SK-N-SH (cell line): Measurements from ENCODE around the gene KIAA0040. TPM values are rescaled to one million over a fixed set of nuclear protein-coding genes. Genes with fewer than 3 reads are reported as not detected.

Experiments
- CTCF ChIA-PET: fragments of 300-600, 350-600 bp; formaldehyde crosslinking; extraction: SDS; loops from one replicate; lab custom pipeline; 2021; lab: Yijun Ruan, JAX
- POLR2A ChIA-PET: fragments of 350-600 bp; sonication (Branson Sonifier 250); formaldehyde crosslinking; extraction: SDS; loops from one replicate; lab custom pipeline; 2020; ENCODE audit warnings: antibody characterized with exemption, inconsistent platforms; lab: Yijun Ruan, JAX
- DNase-seq: peaks from one replicate; pipeline ENCODE4 v3.0.0; 2012
- H2AFZ ChIP-seq: fragments of 200-600 bp; sonication (generic); 2 replicates; pipeline ENCODE4 v1.8.1; 2016; ENCODE audit warnings: antibody characterized with exemption, mild to moderate bottlenecking, low read depth
- H3F3A ChIP-seq: fragments of 200-600 bp; sonication (generic); replicated peaks from 2 replicates; pipeline ENCODE3; 2016; ENCODE audit warnings: antibody characterized with exemption, mild to moderate bottlenecking; ENCODE audit not compliant: insufficient read depth
- H3K27ac ChIP-seq, 2 experiments: fragments of 200-500 bp in 1 of 2; fragments of 200-600 bp in 1 of 2; sonication (Bioruptor generic) in 1 of 2; sonication (generic), shearing (Covaris generic) in 1 of 2; 2 replicates each; pipeline versions ENCODE4 v1.5.1 to v1.6.1; 2014 to 2016; ENCODE audit warnings: low read depth in 2 of 2, inconsistent platforms in 1 of 2, low read length in 1 of 2, mild to moderate bottlenecking in 1 of 2, mixed read lengths in 1 of 2
- H3K27me3 ChIP-seq: fragments of 200-600 bp; sonication (generic), shearing (Covaris generic); 2 replicates; pipeline ENCODE4 v1.6.1; 2016; ENCODE audit warnings: mixed run types; ENCODE audit not compliant: insufficient read depth
- H3K36me3 ChIP-seq, 2 experiments: fragments of 200-500 bp in 1 of 2; fragments of 200-600 bp in 1 of 2; sonication (Bioruptor generic) in 1 of 2; sonication (generic) in 1 of 2; replicated peaks in 1 of 2; 2 replicates each; pipeline versions ENCODE3 to v1.5.1; 2014 to 2016; ENCODE audit warnings: low read length in 1 of 2, mild to moderate bottlenecking in 1 of 2; ENCODE audit not compliant: insufficient read depth in 2 of 2, control insufficient read depth in 1 of 2
- H3K4me1 ChIP-seq, 2 experiments: fragments of 200-500 bp in 1 of 2; fragments of 200-600 bp in 1 of 2; sonication (Bioruptor generic) in 1 of 2; sonication (generic), shearing (Covaris generic) in 1 of 2; 2 replicates each; pipeline versions ENCODE4 v1.5.1 to v1.6.1; 2014 to 2016; ENCODE audit warnings: low read depth in 1 of 2, low read length in 1 of 2, mixed run types in 1 of 2; ENCODE audit not compliant: insufficient read depth in 2 of 2, control insufficient read depth in 1 of 2
- H3K4me2 ChIP-seq: fragments of 200-600 bp; sonication (generic), shearing (Covaris generic); 2 replicates; pipeline ENCODE4 v1.6.1; 2017; ENCODE audit warnings: mixed run types
- H3K4me3 ChIP-seq, 2 experiments: fragments of 200-500 bp in 1 of 2; fragments of 200-600 bp in 1 of 2; sonication (Bioruptor generic) in 1 of 2; sonication (generic), shearing (Covaris generic) in 1 of 2; 2 replicates each; pipeline versions ENCODE4 v1.5.1 to v1.8.1; 2014 to 2016; ENCODE audit warnings: low read depth in 2 of 2, inconsistent platforms in 1 of 2, low read length in 1 of 2, mild to moderate bottlenecking in 1 of 2, mixed read lengths in 1 of 2, moderate library complexity in 1 of 2
- H3K79me2 ChIP-seq: fragments of 200-600 bp; sonication (generic); 2 replicates; pipeline ENCODE4 v1.8.1; 2017; ENCODE audit warnings: mild to moderate bottlenecking; ENCODE audit not compliant: insufficient read depth
- H3K9ac ChIP-seq: fragments of 200-600 bp; sonication (generic); 2 replicates; pipeline ENCODE4 v1.6.1; 2017; ENCODE audit warnings: mixed run types
- H3K9me2 ChIP-seq: fragments of 200-600 bp; sonication (generic); 2 replicates; pipeline ENCODE4 v1.6.1; 2017; ENCODE audit warnings: mixed run types
- H3K9me3 ChIP-seq: fragments of 200-600 bp; sonication (generic); 2 replicates; pipeline ENCODE4 v1.6.1; 2017; ENCODE audit warnings: mixed run types, mild to moderate bottlenecking, moderate library complexity
- H4K20me1 ChIP-seq: fragments of 200-600 bp; sonication (generic); 2 replicates; pipeline ENCODE4 v1.6.1; 2017; ENCODE audit warnings: mild to moderate bottlenecking, mixed run types; ENCODE audit not compliant: insufficient read depth
- CHD2 ChIP-seq: fragments of 150-350 bp; IDR thresholded peaks from 2 replicates; pipeline ENCODE4 v1.6.1; 2018; ENCODE audit warnings: low read length; ENCODE audit not compliant: partially characterized antibody
- CTCF ChIP-seq: fragments of 200-600 bp; sonication (generic); IDR thresholded peaks from 2 replicates; pipeline ENCODE4 v1.6.1; 2017; ENCODE audit warnings: antibody characterized with exemption, mild to moderate bottlenecking, moderate library complexity
- FOXM1 ChIP-seq: IDR thresholded peaks from 2 replicates; pipeline ENCODE4 v1.4.0; 2012; ENCODE audit warnings: low read depth, mild to moderate bottlenecking
- MAX ChIP-seq: IDR thresholded peaks from 2 replicates; pipeline ENCODE4 v1.4.0; 2012; ENCODE audit warnings: low read depth
- MEF2A ChIP-seq: IDR thresholded peaks from 2 replicates; pipeline ENCODE4 v1.4.0; 2012; ENCODE audit warnings: low read depth, borderline replicate concordance
- MXI1 ChIP-seq: IDR thresholded peaks from 2 replicates; pipeline ENCODE4 v1.6.1; 2012; ENCODE audit warnings: mild to moderate bottlenecking, low read depth, low read length, improper control_type of control experiment
- RCOR1 ChIP-seq: fragments of 150-350 bp; IDR thresholded peaks from 2 replicates; pipeline ENCODE4 v1.6.1; 2017; ENCODE audit warnings: antibody characterized with exemption, low read length
- REST ChIP-seq: IDR thresholded peaks from 2 replicates; pipeline ENCODE4 v1.6.1; 2012; ENCODE audit warnings: mild to moderate bottlenecking, low read depth, low read length, moderate library complexity
- RFX5 ChIP-seq: IDR thresholded peaks from 2 replicates; pipeline ENCODE4 v1.6.1; 2012; ENCODE audit warnings: mild to moderate bottlenecking, improper control_type of control experiment, low read length
- SIN3A ChIP-seq: IDR thresholded peaks from 2 replicates; pipeline ENCODE4 v1.6.1; 2012; ENCODE audit warnings: low read depth, mild to moderate bottlenecking, low read length, moderate library complexity, borderline replicate concordance
- TAF1 ChIP-seq: IDR thresholded peaks from 2 replicates; pipeline ENCODE4 v1.6.1; 2012; ENCODE audit warnings: low read depth, mild to moderate bottlenecking, low read length, moderate library complexity, borderline replicate concordance
- USF1 ChIP-seq: IDR thresholded peaks from 2 replicates; pipeline ENCODE4 v1.4.0; 2012; ENCODE audit warnings: low read depth, borderline replicate concordance
- YY1 ChIP-seq: IDR thresholded peaks from 2 replicates; pipeline ENCODE4 v1.4.0; 2012; ENCODE audit warnings: low read depth, mild to moderate bottlenecking
- WGBS: methylation state at CpG from one replicate; pipeline ENCODE4 v1.1.6; 2017; ENCODE audit warnings: low lambda C conversion rate; 5-methylcytosine and 5-hydroxymethylcytosine counted together
- polyA plus RNA-seq, 3 experiments: library from polyadenylated mRNA; depleted of rRNA; stranded (reverse); fragments of >200 nt; gene quantifications; 2 replicates each; pipeline ENCODE4 v1.2.3, GENCODE V29; 2012

KIAA0040 gene
- polyA plus RNA-seq, 1 of the 3 experiments (the other 2 are of a cell fraction) = 0.08 TPM

GRCh38 chr1:175166746-175167145 is 25.8 kb downstream of the KIAA0040 start:
- no peak overlapping the region for H3K27ac ChIP-seq
- no peaks in the 10 kb centered on the region for H4K20me1 ChIP-seq
- H3K4me3 ChIP-seq = no peak overlapping the region
- no peaks in the 10 kb centered on the region for H3K36me3 ChIP-seq
- no peaks in the 10 kb centered on the region for H3K79me2 ChIP-seq
- TF ChIP-seq MXI1 (no peak), TAF1 (no peak), SIN3A (no peak), RFX5 (no peak)
- no peaks in the 10 kb centered on the region for H3K4me1 ChIP-seq
- no peak for DNase-seq
- 34% methylated on average over 5 of the region's 5 CpGs for WGBS
- H3K9me2 ChIP-seq = no peaks in the 10 kb centered on the region
- CTCF ChIA-PET = interaction anchor here (3.6 to 7.9 kb wide), 2 partner anchors 12 to 15 kb away, joined by 21 to 51 read pairs; no protein-coding TSS in a partner anchor
- POLR2A ChIA-PET = no interaction called here
- H3K9me3 ChIP-seq = no peaks in the 10 kb centered on the region
- no peak overlapping the region for H3K9ac ChIP-seq
- no peaks in the 10 kb centered on the region for H3K27me3 ChIP-seq
- no peak overlapping the region for H3K4me2 ChIP-seq
- H2AFZ ChIP-seq = no peak overlapping the region
- H3F3A ChIP-seq = no peaks in the 10 kb centered on the region

- WGBS = 16% methylated on average over 2 of the region's 2 CpGs
- Histone ChIP-seq H3K27me3 (no peaks in the 10 kb centered on the region), H3K9ac (no peak overlapping the region), H3K9me3 (no peaks in the 10 kb centered on the region), H3K4me2 (no peak overlapping the region), H3K9me2 (no peaks in the 10 kb centered on the region), H2AFZ (no peak overlapping the region), H3K36me3 (no peaks in the 10 kb centered on the region), H3K79me2 (no peaks in the 10 kb centered on the region), H3K27ac (no peak overlapping the region), H3K4me1 (no peaks in the 10 kb centered on the region), H4K20me1 (no peaks in the 10 kb centered on the region), H3F3A (no peaks in the 10 kb centered on the region), H3K4me3 (no peak overlapping the region)
- TF ChIP-seq CTCF = no peak
- no peak for TF ChIP-seq MAX
- TF ChIP-seq RFX5 = no peak
- TF ChIP-seq CHD2 = no peak
- no peak for TF ChIP-seq FOXM1
- no peak for TF ChIP-seq MEF2A
- TF ChIP-seq RCOR1 = no peak
- TF ChIP-seq MXI1 = no peak
- no peak for TF ChIP-seq REST
- no peak for TF ChIP-seq YY1
- no peak for TF ChIP-seq USF1
- ChIA-PET POLR2A (no interaction called here), CTCF (interaction anchor here (0.8 to 7.9 kb wide), 6 partner anchors 8 to 156 kb away, joined by 3 to 51 read pairs (median 4); no protein-coding TSS in a partner anchor)
- no peak for DNase-seq
These were observed 27.8 kb downstream of the KIAA0040 start for GRCh38 chr1:175164751-175165150.
